Pancreas (tissue), 10 donors: ENCODE measurements around the gene ITPR2. TPM values are rescaled to one million over a fixed set of nuclear protein-coding genes. Genes with fewer than 3 reads are reported as not detected.

Source experiments
- ATAC-seq, 4 donors: fragments of 200-7000 bp; cut with Tn5 transposase; one replicate each; pipeline versions ENCODE4 v1.8.0 to v1.9.1; 2020; ENCODE audit warnings: mild to moderate bottlenecking in 4 of 4, moderate library complexity in 4 of 4
- DNase-seq, 6 donors: peaks; one replicate each; pipeline ENCODE4 v3.0.0-alpha.2; 2020
- FAIRE-seq: peaks from 2 replicates; lab custom pipeline; 2012; peaks lifted over from hg19 to GRCh38; lab: Jason Lieb, UNC
- H3K27ac ChIP-seq, 4 donors: fragments of 200-600 bp; sonication (generic); 1 replicate in 3 of 4; 2 replicates in 1 of 4; pipeline versions ENCODE4 v1.5.0 to v1.8.0; 2020
- H3K27me3 ChIP-seq, 4 donors: fragments of 200-600 bp; one replicate each; pipeline ENCODE4 v1.8.0; 2021
- H3K36me3 ChIP-seq, 3 donors: fragments of 200-600 bp; sonication (generic) in 1 of 3; one replicate each; pipeline versions ENCODE4 v1.5.0 to v1.8.0; 2020 to 2021
- H3K4me1 ChIP-seq, 3 donors: fragments of 200-600 bp; one replicate each; pipeline ENCODE4 v1.8.0; 2021
- H3K4me3 ChIP-seq, 4 donors: fragments of 200-600 bp; sonication (generic) in 2 of 4; one replicate each; pipeline versions ENCODE4 v1.5.0 to v1.8.0; 2020 to 2021
- H3K9me3 ChIP-seq, 4 donors: fragments of 200-600 bp; one replicate each; pipeline ENCODE4 v1.8.0; 2021
- WGBS, 2 donors: extraction: QIAGEN DNeasy Blood & Tissue Kit; methylation state at CpG; one replicate each; pipeline ENCODE4 v1.1.7; 2013; 5-methylcytosine and 5-hydroxymethylcytosine counted together
- intact Hi-C, 3 donors: fragments of 100-400 bp; cut with DNase I; formaldehyde crosslinking; loops; one replicate each; pipeline versions ENCODE4 v1.11.1 to v1.14.2; 2022
- polyA plus RNA-seq, 2 donors: library from polyadenylated mRNA; stranded (reverse); fragments of 200-250 nt; gene quantifications; one replicate each; pipeline ENCODE4 v1.2.3, GENCODE V29; 2013
- total RNA-seq, 6 donors: library from RNA; stranded (reverse); fragmentation: NEBNext Ultra II Directional in 4 of 6; extraction: Animal tissue kit (Norgen Biotek cat#: 25700) in 4 of 6; gene quantifications; one replicate each; pipeline versions ENCODE4 v1.2.1 to v1.2.4, GENCODE V29; 2021 to 2023
- TF ChIP-seq, protein P1 (sequence below), 4 donors: fragments of 200-600 bp; sonication (generic) in 3 of 4; IDR thresholded peaks; one replicate each; pipeline versions ENCODE4 v1.5.0 to v1.8.0; 2021; ENCODE audit warnings: antibody characterized with exemption in 4 of 4
- donor health status: healthy with polysubstance abuse.
- donor health status: DM: no; HTN: no; CAD: no; lungs with moderate emphysema.
- donor health status: DM: no; HTN: no; CAD: no.
- donor health status: control.
- donor health status: control.
- donor health status: Bipolar disorder and iron deficiency.
- donor health status: DM: yes; HTN: yes; CAD: no.
- donor health status: DM: no; HTN: no; CAD: no.
- donor health status: DM: no; HTN: no; CAD: no.
- donor health status: DM: yes; HTN: yes; CAD: no.

Gene ITPR2
- total and polyA plus RNA-seq, 8 donors, result 3.3 to 51.8 (median 25.5) TPM

DNA sequence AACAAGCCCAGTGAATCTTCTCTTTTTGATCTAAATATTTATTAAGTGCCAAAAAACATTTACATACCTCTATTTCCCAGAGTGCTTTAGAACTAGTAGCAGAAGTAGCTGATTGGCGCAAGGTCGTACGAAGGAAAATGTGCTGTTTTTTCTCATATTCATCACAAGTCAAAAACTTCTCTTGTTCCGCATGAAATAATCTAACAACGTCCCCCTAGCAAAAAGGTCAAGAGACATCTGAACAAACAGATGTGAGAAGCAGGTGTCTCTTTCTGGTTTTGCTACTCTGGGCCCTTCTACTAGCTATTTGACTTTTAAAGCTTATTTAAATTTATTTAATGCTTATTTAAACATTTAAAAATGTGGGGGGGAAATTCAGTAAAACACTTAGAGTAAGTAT lies 117.8 kb downstream of the ITPR2 start:
- TF ChIP-seq, protein P1, sequence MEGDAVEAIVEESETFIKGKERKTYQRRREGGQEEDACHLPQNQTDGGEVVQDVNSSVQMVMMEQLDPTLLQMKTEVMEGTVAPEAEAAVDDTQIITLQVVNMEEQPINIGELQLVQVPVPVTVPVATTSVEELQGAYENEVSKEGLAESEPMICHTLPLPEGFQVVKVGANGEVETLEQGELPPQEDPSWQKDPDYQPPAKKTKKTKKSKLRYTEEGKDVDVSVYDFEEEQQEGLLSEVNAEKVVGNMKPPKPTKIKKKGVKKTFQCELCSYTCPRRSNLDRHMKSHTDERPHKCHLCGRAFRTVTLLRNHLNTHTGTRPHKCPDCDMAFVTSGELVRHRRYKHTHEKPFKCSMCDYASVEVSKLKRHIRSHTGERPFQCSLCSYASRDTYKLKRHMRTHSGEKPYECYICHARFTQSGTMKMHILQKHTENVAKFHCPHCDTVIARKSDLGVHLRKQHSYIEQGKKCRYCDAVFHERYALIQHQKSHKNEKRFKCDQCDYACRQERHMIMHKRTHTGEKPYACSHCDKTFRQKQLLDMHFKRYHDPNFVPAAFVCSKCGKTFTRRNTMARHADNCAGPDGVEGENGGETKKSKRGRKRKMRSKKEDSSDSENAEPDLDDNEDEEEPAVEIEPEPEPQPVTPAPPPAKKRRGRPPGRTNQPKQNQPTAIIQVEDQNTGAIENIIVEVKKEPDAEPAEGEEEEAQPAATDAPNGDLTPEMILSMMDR (IDR thresholded peaks at IDR 0.05), result no peak
- no peak for ATAC-seq
- Histone ChIP-seq H3K9me3 (no peaks in the 10 kb centered on the region), H3K36me3 (peaks cover 0 to 6% (median 0%) of the 10 kb centered on the region in 3 donors), H3K27ac (no peak overlapping the region), H3K27me3 (no peaks in the 10 kb centered on the region), H3K4me1 (no peaks in the 10 kb centered on the region), H3K4me3 (no peak overlapping the region)
- intact Hi-C loops, result no loop called here
- no peak for DNase-seq
- FAIRE-seq, result no peak
- WGBS, 2 donors, result 93 to 95% methylated on average over 5 of the region's 5 CpGs

DNA sequence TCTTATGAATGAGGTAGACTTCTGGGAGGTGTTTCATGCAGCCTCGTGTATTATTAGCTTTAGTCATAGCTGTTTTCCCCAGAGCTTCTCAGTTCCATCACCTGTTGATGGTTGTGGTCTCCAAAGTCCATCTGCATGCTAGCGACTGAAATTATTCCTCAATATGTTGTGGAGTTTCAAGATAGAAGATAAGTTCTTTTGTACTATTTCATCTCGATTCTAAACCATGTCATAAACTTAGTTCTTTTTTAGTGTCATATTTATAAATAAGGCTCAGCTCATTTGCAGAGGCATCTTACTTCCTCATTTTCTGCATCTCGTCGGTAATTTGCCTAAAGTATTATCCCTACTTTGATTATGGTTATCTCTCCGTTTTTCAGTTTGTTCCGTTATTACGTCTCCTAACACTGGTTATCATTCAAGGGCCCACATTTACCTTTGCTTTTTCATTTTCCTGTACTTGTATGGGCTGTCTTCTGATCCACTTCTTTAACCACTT lies 119.1 kb downstream of the ITPR2 start:
- no peak for DNase-seq
- intact Hi-C loops, result no loop called here
- TF ChIP-seq, protein P1 (IDR thresholded peaks at IDR 0.05), result no peak
- Histone ChIP-seq H3K36me3 (peaks cover 0 to 6% (median 0%) of the 10 kb centered on the region in 3 donors), H3K27ac (no peak overlapping the region), H3K9me3 (no peaks in the 10 kb centered on the region), H3K27me3 (no peaks in the 10 kb centered on the region), H3K4me1 (no peaks in the 10 kb centered on the region), H3K4me3 (no peak overlapping the region)
- 91 to 98% methylated on average over 8 of the region's 8 CpGs for WGBS, 2 donors
- no peak for ATAC-seq
- no peak for FAIRE-seq

DNA sequence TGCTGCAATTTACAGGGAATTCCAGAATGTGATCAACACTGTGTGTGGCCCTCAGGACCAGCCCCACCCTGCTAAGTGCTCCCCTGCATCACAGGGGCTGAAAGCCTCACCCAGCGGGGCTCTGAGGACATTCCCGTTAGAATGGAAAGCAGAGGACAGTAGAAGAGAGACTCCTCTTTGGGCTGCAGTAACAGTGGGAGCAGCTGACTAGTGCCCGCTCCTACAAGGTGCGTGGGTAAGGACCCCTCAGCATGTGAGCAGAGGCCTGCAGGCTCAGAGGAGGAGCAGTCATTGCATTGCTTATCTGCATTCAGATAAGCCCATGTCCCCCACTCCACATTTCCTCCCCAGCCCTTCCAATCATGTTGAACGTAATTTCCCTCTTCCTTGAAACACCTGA lies 120.1 kb downstream of the ITPR2 start:
- peaks cover 0 to 6% (median 0%) of the 10 kb centered on the region in 3 donors for H3K36me3 ChIP-seq
- TF ChIP-seq, protein P1 (IDR thresholded peaks at IDR 0.05), result no peak
- no peak overlapping the region for H3K27ac ChIP-seq
- no peaks in the 10 kb centered on the region for H3K9me3 ChIP-seq
- no peak for ATAC-seq
- H3K4me3 ChIP-seq, result no peak overlapping the region
- no peaks in the 10 kb centered on the region for H3K4me1 ChIP-seq
- no peak for FAIRE-seq
- intact Hi-C loops, result no loop called here
- no peak for DNase-seq
- H3K27me3 ChIP-seq, result no peaks in the 10 kb centered on the region
- WGBS, 2 donors, result 74 to 85% methylated on average over 5 of the region's 5 CpGs

DNA sequence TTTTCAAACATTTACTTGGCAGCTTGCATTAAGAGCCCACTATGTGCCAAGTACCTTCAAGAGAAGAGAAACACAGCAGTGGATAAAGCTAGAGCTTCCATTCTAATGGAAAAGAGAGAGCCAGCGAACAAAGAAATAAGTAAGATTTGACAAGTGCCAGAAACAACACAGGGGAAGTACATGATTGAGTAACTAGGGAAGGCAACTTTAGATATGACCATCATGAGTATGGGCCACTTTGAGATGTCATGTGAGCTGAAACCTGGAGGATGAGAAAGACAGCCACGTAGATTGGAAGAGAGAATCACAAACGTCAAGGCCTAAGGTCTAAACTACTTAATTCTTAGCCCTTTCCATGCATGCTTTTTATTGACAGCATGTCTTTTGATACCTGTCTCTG lies 121.4 kb downstream of the ITPR2 start:
- no peak for FAIRE-seq
- H3K4me1 ChIP-seq, result no peaks in the 10 kb centered on the region
- no peak for DNase-seq
- no peak overlapping the region for H3K4me3 ChIP-seq
- no peak overlapping the region for H3K27ac ChIP-seq
- intact Hi-C loops, result no loop called here
- no peaks in the 10 kb centered on the region for H3K9me3 ChIP-seq
- TF ChIP-seq, protein P1 (IDR thresholded peaks at IDR 0.05), result no peak
- H3K36me3 ChIP-seq, result peaks cover 0 to 6% (median 0%) of the 10 kb centered on the region in 3 donors
- WGBS, 2 donors, result 84 to 92% methylated on average over 3 of the region's 3 CpGs
- no peak for ATAC-seq
- H3K27me3 ChIP-seq, result no peaks in the 10 kb centered on the region

DNA sequence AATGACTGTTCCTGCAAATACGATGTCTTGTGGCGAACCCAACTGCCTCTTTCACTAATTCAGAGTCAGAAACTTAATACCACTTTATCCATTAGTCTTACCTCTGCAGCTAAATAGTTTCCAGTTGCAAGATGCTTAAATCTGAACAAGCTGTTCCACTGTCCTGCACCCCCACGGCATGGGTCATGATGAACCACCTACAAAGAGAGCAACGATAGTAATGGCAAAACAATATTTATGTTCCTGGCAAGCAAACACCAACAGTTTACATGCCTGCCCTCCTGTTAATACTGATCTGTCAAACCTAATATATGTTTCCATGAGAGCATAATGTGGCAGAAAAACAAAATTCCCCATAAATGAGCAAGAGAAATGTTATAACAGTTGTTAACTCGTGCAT lies 121.9 kb downstream of the ITPR2 start:
- ATAC-seq (no peak), FAIRE-seq (no peak), DNase-seq (no peak)
- no peaks in the 10 kb centered on the region for H3K27me3 ChIP-seq
- H3K27ac ChIP-seq, result no peak overlapping the region
- WGBS, 2 donors, result 85 to 87% methylated on average over 5 of the region's 5 CpGs
- no peaks in the 10 kb centered on the region for H3K9me3 ChIP-seq
- intact Hi-C loops, result no loop called here
- TF ChIP-seq, protein P1 (IDR thresholded peaks at IDR 0.05), result no peak
- H3K4me1 ChIP-seq, result peaks cover 0 to under 1% (median 0%) of the 10 kb centered on the region in 3 donors
- peaks cover 0 to 6% (median 0%) of the 10 kb centered on the region in 3 donors for H3K36me3 ChIP-seq
- H3K4me3 ChIP-seq, result no peak overlapping the region
